Muscle layer of duodenum (tissue), 2 donors: ENCODE results near the gene GPR157.

Source experiments
- H3K27ac ChIP-seq: one replicate; pipeline ENCODE4 v1.7.0; 2013; ENCODE audit warnings: mild to moderate bottlenecking, low read length
- H3K27me3 ChIP-seq: one replicate; pipeline ENCODE4 v1.7.0; 2013; ENCODE audit warnings: low read depth, mild to moderate bottlenecking, control low read depth, low read length
- H3K36me3 ChIP-seq, 2 donors: one replicate each; pipeline ENCODE4 v1.7.0; 2013; ENCODE audit warnings: low read length in 2 of 2, control low read depth in 1 of 2, mild to moderate bottlenecking in 1 of 2; ENCODE audit not compliant: insufficient read depth in 2 of 2, control insufficient read depth in 1 of 2
- H3K4me1 ChIP-seq, 2 donors: one replicate each; pipeline ENCODE4 v1.7.0; 2013; ENCODE audit warnings: low read length in 2 of 2, mild to moderate bottlenecking in 2 of 2, control low read depth in 1 of 2, moderate library complexity in 1 of 2; ENCODE audit not compliant: insufficient read depth in 2 of 2, control insufficient read depth in 1 of 2
- H3K4me3 ChIP-seq, 2 donors: one replicate each; pipeline ENCODE4 v1.7.0; 2013; ENCODE audit warnings: low read length in 2 of 2, low read depth in 1 of 2, mild to moderate bottlenecking in 1 of 2
- H3K9me3 ChIP-seq, 2 donors: one replicate each; pipeline ENCODE4 v1.7.0; 2013; ENCODE audit warnings: low read length in 2 of 2, control low read depth in 1 of 2, mild to moderate bottlenecking in 1 of 2; ENCODE audit not compliant: control insufficient read depth in 1 of 2
- donor health status: healthy.

The GPR157 gene

DNA sequence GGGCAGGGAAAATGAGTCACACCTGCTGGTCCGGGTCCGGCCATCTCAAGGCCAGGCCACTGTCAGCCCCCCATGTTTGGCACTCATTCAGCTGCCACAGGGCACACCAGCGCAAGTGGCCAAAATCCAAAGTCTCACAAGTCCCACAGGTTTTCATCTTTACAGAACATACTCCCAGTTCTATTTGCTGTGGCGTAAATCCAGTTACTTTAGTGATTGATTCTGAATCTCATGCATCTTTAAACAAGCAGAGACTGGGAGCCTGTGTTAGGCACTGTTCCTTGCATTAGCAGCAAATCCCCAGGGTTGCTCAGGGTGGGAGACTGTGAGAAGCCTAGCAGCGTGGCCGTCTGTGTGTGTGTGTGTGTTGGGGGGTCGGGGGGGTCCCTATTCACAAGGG is 58.4 kb downstream of the GPR157 start:
- Histone ChIP-seq H3K4me1 (peaks cover 18 to 33% of the 10 kb centered on the region in 2 donors), H3K36me3 (no peaks in the 10 kb centered on the region), H3K4me3 (no peak overlapping the region), H3K27ac (no peak overlapping the region), H3K27me3 (no peaks in the 10 kb centered on the region), H3K9me3 (no peaks in the 10 kb centered on the region)

DNA sequence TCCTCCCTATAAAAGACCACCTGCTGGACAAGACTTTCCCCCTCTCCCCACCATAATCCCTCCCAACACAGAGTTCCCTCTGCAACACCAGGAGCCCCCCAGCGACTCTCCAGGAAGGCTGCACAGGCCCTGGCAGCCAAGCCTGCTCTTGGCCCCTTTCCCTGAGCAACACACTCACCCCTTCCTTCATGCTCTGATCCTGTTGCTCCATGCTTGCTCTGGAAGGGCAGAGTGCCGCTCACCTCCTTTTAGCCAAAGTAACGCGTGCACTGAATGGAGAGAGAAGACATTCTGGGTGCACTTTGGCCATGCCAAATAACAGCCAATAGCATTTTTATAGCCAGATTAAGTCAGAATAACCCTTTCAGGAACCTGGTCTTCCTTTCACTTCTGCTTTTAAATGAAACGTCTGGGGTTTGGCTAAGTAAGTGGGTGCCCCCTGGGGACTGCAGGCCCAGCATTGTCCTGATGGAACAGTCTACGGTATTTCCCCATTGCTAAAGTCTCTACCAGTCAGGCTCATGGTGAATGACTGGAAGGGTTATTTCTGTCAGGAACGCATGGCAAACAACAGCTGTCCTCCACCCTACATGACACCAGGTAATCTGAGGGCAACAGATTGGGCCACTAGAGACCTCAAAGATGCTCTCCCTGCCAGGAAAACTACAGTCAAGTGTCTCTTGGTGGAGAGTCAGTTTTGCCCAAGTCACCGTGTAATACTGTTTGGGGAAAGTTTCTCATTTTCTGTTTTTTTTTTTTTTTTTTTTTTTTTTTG is 59.4 kb downstream of the GPR157 start, which contains the start of gene SLC2A5:
SLC2A5 (minus strand) TSS at position 310 of the 775 bp plus-strand sequence; CDS start at position 211, 99 bp downstream.
- H3K27ac ChIP-seq, result peak within 1 kb of the TSS; percentile 81
- no peaks in the 10 kb centered on the region for H3K9me3 ChIP-seq
- H3K4me3 ChIP-seq, result peak within 1 kb of the TSS; percentile 43 to 53
- no peaks in the 10 kb centered on the region for H3K36me3 ChIP-seq
- peaks cover 14 to 27% of the 10 kb centered on the region in 2 donors for H3K4me1 ChIP-seq
- H3K27me3 ChIP-seq, result no peaks in the 10 kb centered on the region

DNA sequence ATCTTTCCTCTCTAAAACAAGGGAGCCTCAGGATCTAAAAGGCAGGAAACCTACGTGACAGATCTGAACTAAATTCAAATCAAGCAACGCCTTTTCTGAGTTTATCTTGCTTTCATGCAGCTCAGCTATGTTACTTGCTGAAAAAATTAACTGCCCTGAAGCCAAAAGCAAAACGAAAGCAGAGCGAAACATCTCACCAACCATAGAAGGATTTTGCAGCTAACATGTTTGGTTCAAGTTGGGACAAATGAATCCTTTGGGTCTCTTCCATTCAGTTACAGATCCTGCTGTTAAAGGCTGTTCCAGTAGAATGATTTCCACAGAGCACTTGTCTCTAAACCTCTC is 59.9 kb downstream of the GPR157 start:
- H3K4me1 ChIP-seq, result peaks cover 14 to 25% of the 10 kb centered on the region in 2 donors
- peak overlapping the region; percentile 81 for H3K27ac ChIP-seq
- no peaks in the 10 kb centered on the region for H3K36me3 ChIP-seq
- H3K4me3 ChIP-seq, result peak overlapping the region; percentile 43 to 53
- no peaks in the 10 kb centered on the region for H3K27me3 ChIP-seq
- no peaks in the 10 kb centered on the region for H3K9me3 ChIP-seq

DNA sequence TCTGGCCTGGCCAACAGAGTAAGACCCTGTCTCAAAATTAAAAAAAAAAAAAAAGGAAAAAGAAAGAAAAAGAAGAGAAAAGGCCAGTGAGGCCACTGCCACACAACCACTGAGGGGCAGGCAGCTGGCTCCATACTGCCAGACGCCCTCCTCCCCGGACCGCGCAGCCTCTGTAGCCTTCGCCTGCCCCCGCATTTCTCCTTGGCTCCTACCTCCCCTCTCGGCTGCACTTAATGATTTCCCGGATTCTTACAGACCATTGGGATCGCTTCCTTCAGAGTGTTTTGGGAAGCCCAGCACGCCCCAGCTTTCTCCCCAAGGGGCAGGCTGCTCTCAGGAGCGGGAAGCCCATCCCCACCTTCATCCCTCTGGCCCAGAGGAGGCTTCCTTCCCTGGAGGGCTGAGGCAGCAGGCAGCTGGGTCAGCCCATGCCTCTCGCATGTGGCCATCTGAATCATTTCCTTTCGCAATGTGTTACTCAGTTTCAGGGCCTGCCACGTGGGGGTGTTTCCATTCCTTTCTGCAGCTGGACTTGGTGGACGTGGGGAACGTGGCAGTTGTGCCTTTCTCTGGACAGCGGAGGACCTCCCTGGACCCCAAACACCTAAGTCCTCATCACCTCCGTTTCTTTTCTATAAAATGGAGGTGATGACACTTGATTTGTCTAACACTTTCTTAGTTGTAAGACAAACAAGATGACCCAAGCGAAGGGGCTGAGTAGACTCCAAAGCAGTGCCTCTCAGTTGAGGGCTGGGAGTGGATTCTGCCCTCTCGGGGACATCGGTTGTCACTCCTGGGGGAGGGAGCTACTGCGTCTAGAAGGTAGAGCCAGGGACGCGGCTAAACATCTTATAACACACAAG is 61.7 kb downstream of the GPR157 start:
- no peaks in the 10 kb centered on the region for H3K36me3 ChIP-seq
- H3K4me3 ChIP-seq, result no peak overlapping the region
- peaks cover 14 to 26% of the 10 kb centered on the region in 2 donors for H3K4me1 ChIP-seq
- no peaks in the 10 kb centered on the region for H3K27me3 ChIP-seq
- H3K9me3 ChIP-seq, result no peaks in the 10 kb centered on the region
- H3K27ac ChIP-seq, result no peak overlapping the region

DNA sequence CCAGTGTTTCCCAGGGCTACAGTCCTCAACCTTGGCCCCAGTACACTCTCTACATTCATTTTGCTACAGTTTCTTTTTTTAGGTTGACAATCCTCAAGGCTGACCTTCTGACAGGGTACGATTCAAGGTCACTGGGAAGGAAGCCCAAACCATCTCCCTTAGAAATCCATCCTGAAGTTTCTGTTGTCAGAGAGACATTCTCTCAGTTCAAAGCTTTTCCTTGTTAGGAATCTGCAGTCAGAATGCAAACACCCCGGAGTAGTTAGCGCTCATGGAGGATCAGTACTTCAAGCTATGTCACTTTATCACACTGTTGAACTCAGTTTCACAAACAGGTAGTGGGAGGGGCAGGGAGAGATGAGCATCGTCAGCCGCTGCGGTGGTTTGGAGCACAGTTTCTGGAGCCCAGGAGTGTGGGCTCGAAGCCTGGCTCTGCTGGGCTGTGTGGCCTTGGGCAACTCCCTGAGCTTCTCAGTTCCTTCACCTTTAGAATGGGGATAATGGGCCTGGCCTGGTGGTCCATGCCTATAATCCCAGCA is 63.6 kb downstream of the GPR157 start:
- H3K9me3 ChIP-seq, result no peaks in the 10 kb centered on the region
- no peaks in the 10 kb centered on the region for H3K36me3 ChIP-seq
- H3K27ac ChIP-seq, result no peak overlapping the region
- peaks cover 13 to 27% of the 10 kb centered on the region in 2 donors for H3K4me1 ChIP-seq
- H3K4me3 ChIP-seq, result no peak overlapping the region
- no peaks in the 10 kb centered on the region for H3K27me3 ChIP-seq

DNA sequence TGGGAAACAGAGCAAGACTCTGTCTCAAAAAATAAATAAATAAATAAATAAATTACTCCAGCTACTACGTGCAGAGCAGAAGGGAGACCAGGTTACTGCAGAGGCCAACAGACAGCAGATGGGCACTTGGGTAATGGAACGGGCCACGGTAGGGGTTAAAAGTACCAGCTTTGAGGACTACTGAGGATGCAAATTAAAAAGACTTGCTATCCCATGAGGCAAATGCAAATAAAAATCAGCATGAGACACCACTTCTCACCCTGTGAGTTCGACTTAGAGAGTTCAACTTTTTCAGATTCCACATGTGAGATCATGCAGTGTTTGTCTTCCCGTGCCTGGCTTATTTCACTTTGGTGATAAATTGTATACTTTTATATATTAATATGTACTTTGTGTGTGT is 66.1 kb downstream of the GPR157 start:
- H3K4me1 ChIP-seq, result peaks cover 5 to 15% of the 10 kb centered on the region in 2 donors
- no peak overlapping the region for H3K27ac ChIP-seq
- no peaks in the 10 kb centered on the region for H3K36me3 ChIP-seq
- no peaks in the 10 kb centered on the region for H3K27me3 ChIP-seq
- no peaks in the 10 kb centered on the region for H3K9me3 ChIP-seq
- H3K4me3 ChIP-seq, result no peak overlapping the region

DNA sequence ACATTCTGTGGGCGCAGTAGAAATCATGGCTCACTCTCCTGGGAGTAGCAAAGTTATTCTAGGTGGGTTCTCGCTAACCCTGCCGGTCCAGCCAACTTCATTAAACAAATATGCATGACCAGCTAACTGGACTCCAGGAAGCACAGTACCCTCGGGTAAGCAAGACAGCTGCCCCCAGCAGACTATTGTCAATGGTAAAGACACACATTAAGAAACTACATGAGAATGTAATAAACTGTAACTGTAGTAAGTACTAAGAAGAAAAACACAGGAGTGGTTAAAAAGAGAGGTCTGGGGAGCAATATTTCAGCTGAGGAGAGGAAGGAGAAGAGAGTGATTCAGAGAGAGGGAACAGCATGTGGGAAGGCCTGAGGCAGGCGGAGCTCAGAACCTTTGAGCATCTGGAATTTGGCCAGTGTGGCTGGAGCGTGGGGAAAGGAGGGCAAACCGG is 66.9 kb downstream of the GPR157 start:
- Histone ChIP-seq H3K4me3 (no peak overlapping the region), H3K27ac (peak overlapping the region; percentile 23), H3K9me3 (no peaks in the 10 kb centered on the region), H3K36me3 (no peaks in the 10 kb centered on the region), H3K4me1 (peaks cover 5 to 15% of the 10 kb centered on the region in 2 donors), H3K27me3 (no peaks in the 10 kb centered on the region)

DNA sequence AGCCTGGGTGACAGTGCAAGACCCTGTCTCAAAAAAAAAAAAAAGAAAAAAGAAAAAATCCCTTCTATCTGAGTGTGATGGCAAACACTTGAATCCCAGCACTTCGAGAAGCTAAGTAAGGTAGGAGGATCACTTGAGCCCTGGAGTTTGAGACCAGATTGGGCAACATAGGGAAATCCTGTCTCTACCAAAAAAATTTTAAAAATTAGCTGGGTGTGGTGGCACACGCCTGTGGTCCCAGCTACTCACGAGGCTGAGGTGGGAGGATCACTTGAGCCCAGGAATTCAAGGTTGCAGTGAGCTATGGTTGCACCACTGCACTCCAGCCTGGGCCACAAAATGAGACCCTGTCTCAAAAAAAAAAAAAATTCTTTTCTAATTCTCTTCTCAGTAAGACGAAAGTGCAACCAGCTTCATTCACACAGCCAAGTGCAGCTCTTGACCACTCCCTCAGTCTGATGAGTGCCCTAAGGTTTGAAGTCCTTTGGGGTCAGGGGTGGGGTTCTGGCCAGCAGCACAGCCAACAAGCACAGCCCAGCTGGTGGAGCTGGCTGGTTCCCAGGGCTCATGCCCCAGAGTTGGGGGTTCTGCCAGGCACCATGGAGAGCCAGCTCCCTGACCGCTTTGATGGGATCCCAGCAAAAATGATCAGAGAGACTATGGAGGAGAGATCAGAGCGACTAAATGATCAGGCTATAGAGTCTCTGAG is 67.5 kb downstream of the GPR157 start:
- H3K4me1 ChIP-seq, result peaks cover 5 to 15% of the 10 kb centered on the region in 2 donors
- H3K27me3 ChIP-seq, result no peaks in the 10 kb centered on the region
- H3K4me3 ChIP-seq, result no peak overlapping the region
- H3K36me3 ChIP-seq, result no peaks in the 10 kb centered on the region
- H3K9me3 ChIP-seq, result no peaks in the 10 kb centered on the region
- peak overlapping the region; percentile 23 for H3K27ac ChIP-seq

DNA sequence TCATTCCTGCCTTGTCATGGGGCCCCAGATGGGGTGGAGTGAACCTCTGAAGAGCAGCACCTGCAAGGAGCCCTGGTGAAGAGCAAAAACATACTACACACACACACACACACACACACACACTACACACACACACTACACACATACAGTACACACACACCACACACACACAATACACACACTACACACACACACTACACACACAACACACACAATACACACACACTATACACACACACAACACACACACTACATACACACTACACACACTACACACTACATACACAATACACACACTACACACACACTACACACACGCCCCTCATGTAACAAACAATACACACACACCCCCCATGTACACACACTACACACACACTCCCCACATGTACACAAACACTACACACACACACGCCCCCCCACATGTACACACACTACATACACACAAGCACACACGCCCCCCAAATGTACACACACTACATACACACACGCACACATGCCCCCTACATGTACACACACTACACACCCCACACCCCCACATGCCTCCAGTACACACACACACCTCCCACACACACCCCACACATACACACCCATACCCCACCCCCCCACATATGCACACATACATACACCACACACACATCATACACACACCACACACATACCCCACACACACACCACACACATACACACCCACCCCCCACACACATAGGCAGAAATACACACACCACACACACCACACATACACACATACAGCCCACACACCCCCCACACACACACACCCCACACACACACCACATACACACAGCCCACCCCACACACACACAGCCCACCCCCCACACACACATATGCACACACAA is 68.8 kb downstream of the GPR157 start:
- Histone ChIP-seq H3K9me3 (no peaks in the 10 kb centered on the region), H3K27ac (no peak overlapping the region), H3K36me3 (no peaks in the 10 kb centered on the region), H3K27me3 (no peaks in the 10 kb centered on the region), H3K4me1 (peaks cover 0 to 12% of the 10 kb centered on the region in 2 donors), H3K4me3 (no peak overlapping the region)

DNA sequence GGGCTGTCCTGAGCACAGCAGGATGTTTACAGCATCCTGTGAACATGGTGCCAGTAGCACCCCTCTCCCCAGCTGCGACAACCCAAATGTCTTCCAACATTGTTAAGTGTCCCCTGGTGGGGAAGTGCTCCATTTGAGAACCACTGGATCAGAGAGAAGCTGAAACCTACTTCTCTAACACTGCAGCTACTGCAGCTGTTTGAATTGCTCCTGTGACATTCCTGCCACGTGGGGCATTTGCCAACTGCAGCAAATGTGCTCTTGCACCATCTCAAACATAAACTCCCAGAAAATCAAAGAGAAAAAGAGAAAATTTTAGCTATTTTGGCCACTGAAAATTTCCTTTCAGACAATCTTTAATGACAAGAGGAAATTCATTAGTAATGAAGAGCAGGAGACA is 70.4 kb downstream of the GPR157 start:
- H3K9me3 ChIP-seq, result no peaks in the 10 kb centered on the region
- H3K27ac ChIP-seq, result no peak overlapping the region
- no peak overlapping the region for H3K4me3 ChIP-seq
- H3K27me3 ChIP-seq, result no peaks in the 10 kb centered on the region
- peaks cover 0 to 12% of the 10 kb centered on the region in 2 donors for H3K4me1 ChIP-seq
- no peaks in the 10 kb centered on the region for H3K36me3 ChIP-seq
